ENCODE results near the gene SMURF1. TPM values are rescaled to one million over a fixed set of nuclear protein-coding genes. Genes with fewer than 3 reads are reported as not detected.

SMURF1 gene
- total RNA-seq, 6 experiments from 2014 or later = 17.8 to 23.4 (median 21.3) TPM

GRCh38 chr7:99141334-99141733 lies 2.6 kb downstream of the SMURF1 start:
- TF ChIP-seq, protein P1, sequence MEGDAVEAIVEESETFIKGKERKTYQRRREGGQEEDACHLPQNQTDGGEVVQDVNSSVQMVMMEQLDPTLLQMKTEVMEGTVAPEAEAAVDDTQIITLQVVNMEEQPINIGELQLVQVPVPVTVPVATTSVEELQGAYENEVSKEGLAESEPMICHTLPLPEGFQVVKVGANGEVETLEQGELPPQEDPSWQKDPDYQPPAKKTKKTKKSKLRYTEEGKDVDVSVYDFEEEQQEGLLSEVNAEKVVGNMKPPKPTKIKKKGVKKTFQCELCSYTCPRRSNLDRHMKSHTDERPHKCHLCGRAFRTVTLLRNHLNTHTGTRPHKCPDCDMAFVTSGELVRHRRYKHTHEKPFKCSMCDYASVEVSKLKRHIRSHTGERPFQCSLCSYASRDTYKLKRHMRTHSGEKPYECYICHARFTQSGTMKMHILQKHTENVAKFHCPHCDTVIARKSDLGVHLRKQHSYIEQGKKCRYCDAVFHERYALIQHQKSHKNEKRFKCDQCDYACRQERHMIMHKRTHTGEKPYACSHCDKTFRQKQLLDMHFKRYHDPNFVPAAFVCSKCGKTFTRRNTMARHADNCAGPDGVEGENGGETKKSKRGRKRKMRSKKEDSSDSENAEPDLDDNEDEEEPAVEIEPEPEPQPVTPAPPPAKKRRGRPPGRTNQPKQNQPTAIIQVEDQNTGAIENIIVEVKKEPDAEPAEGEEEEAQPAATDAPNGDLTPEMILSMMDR (IDR thresholded peaks at IDR 0.05) = no peak
- Mint-ChIP-seq H3K27ac (peak overlapping the region; percentile 96), H3K9me3 (no peaks in the 10 kb centered on the region), H3K27me3 (ENCODE audit: insufficient read depth) (no peaks in the 10 kb centered on the region; the same call in none of the 2 replicates), H3K4me3 (peak overlapping the region; percentile 97), H3K4me1 (ENCODE audit: low read depth) (peaks cover 59% of the 10 kb centered on the region), H3K36me3 (ENCODE audit: low read depth) (peaks cover 18% of the 10 kb centered on the region)
- no peak for DNase-seq

DNA sequence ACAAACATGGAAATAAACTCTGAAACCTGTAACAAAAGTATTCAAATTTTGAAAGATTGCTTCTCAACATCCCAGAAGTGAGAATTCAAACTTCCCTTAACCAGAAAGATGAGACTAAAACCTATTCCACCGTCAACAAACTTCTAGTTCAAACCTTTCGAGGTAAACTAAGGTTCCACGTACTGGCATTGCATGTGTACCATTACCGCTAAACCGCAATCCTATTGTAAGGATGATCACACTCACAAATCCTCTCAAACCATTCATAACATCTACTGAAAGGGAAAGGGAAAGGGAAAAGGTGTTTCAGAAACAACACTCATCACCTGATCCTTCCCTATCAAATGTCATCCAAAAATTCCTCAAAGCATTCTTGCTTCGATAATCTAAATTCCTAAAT lies 3.1 kb downstream of the SMURF1 start:
- H3K4me3 Mint-ChIP-seq = peak overlapping the region; percentile 97
- H3K4me1 Mint-ChIP-seq (ENCODE audit: low read depth) = peaks cover 59% of the 10 kb centered on the region
- H3K27ac Mint-ChIP-seq = peak overlapping the region; percentile 96
- no peaks in the 10 kb centered on the region for H3K9me3 Mint-ChIP-seq
- TF ChIP-seq, protein P1 (IDR thresholded peaks at IDR 0.05) = no peak
- DNase-seq = no peak
- no peaks in the 10 kb centered on the region; the same call in none of the 2 replicates for H3K27me3 Mint-ChIP-seq (ENCODE audit: insufficient read depth)
- peaks cover 18% of the 10 kb centered on the region for H3K36me3 Mint-ChIP-seq (ENCODE audit: low read depth)

DNA sequence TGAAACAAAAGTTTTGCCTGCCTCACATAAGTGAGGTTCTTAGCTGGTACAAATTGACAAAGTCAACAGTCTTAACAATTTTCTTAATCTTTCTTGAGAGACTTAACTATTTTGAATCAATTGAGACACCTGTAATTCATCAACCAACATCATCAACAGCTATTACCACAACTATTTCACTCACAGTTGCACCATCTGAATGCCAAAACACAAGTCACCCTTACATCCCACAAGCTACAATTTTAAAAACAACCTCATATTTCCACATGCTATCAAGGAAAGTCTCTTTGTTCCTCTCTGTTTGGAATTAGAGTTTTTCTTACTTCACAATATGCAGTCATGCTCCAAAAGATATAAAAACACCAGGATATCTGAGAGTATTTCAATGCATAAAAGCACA lies 4.9 kb downstream of the SMURF1 start:
- peak overlapping the region; percentile 13; the same call in 1 of the 2 replicates for H3K4me3 Mint-ChIP-seq
- peaks cover 18% of the 10 kb centered on the region for H3K36me3 Mint-ChIP-seq (ENCODE audit: low read depth)
- H3K9me3 Mint-ChIP-seq = no peaks in the 10 kb centered on the region
- TF ChIP-seq, protein P1 (IDR thresholded peaks at IDR 0.05) = no peak
- H3K27ac Mint-ChIP-seq = peak overlapping the region; percentile 17; the same call in 1 of the 2 replicates
- H3K27me3 Mint-ChIP-seq (ENCODE audit: insufficient read depth) = no peaks in the 10 kb centered on the region; the same call in 1 of the 2 replicates
- no peak for DNase-seq
- H3K4me1 Mint-ChIP-seq (ENCODE audit: low read depth) = peaks cover 64% of the 10 kb centered on the region

DNA sequence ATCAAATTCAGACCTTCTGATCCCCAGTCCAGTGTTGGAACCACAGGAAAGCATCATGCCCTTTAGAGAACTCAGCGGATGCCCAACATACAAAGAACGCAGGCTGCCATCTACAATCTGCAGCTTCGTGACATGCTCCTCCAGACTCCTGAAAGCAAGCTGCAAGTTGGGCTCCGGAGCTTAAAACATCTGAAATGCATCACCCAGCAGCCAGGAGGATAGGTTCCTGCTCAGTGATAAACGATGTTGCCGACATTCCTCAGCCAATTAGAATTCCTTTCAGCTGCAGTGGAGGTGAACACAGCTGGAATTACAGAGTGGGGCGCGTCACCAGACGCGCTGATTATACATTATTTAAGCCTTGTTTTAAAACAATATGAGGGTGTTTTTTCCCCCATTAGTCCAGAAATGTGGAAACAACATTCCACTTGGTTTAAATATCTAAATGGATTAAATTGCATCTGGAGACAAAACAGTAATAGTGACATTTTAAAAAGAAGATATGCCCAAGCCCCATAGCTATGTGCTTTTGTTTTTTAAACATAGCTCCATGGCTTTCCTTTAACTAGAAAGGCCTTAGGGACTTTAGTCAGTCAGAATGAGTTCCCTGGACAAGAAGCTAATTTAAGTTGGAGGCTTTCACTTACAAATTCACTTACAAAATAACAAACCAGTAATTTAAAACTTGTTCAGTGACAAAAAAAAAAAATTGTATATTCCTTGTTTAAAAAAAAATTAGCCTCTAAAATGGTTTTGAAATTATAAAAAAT lies 6.3 kb downstream of the SMURF1 start:
- H3K4me1 Mint-ChIP-seq (ENCODE audit: low read depth) = peaks cover 79% of the 10 kb centered on the region
- H3K27ac Mint-ChIP-seq = peak overlapping the region; percentile 75
- no peaks in the 10 kb centered on the region for H3K9me3 Mint-ChIP-seq
- TF ChIP-seq, protein P1 (IDR thresholded peaks at IDR 0.05) = no peak
- H3K27me3 Mint-ChIP-seq (ENCODE audit: insufficient read depth) = no peaks in the 10 kb centered on the region
- peaks cover 18% of the 10 kb centered on the region for H3K36me3 Mint-ChIP-seq (ENCODE audit: low read depth)
- peak overlapping the region; percentile 85 for H3K4me3 Mint-ChIP-seq
- peak; percentile 74 for DNase-seq

- Mint-ChIP-seq H3K4me1 (ENCODE audit: low read depth) (peaks cover 69% of the 10 kb centered on the region), H3K27ac (no peak overlapping the region), H3K4me3 (no peak overlapping the region), H3K36me3 (ENCODE audit: low read depth) (peaks cover 4% of the 10 kb centered on the region), H3K27me3 (ENCODE audit: insufficient read depth) (no peaks in the 10 kb centered on the region), H3K9me3 (no peaks in the 10 kb centered on the region)
- TF ChIP-seq, protein P1 (IDR thresholded peaks at IDR 0.05) = no peak
- no peak for DNase-seq
Observed at GRCh38 chr7:99135938-99136337, 8.0 kb downstream of the SMURF1 start.

Data from HFFc6 (cell line).